CD14-positive monocyte (primary cell): ENCODE measurements around the gene SUPT5H. TPM values are rescaled to one million over a fixed set of nuclear protein-coding genes. Genes with fewer than 3 reads are reported as not detected.

ENCODE experiments used
- DNase-seq, 3 donors: peaks; one replicate each; pipeline ENCODE4 v3.0.0-alpha.2; 2011 to 2022
- H2AFZ ChIP-seq: 2 replicates; pipeline ENCODE4 v1.6.0; 2012; ENCODE audit warnings: mild to moderate bottlenecking, low read depth, low read length, inconsistent platforms; ENCODE audit not compliant: insufficient read depth, poor library complexity, severe bottlenecking
- H3K27ac ChIP-seq, 2 donors: 1 replicate in 1 of 2; 2 replicates in 1 of 2; pipeline ENCODE4 v1.5.1; 2012 to 2013; ENCODE audit warnings: low read length in 2 of 2, control low read depth in 1 of 2, inconsistent platforms in 1 of 2, low read depth in 1 of 2, mild to moderate bottlenecking in 1 of 2
- H3K27me3 ChIP-seq, 2 donors: one replicate each; pipeline versions ENCODE4 v1.6.0 to v1.6.1; 2011 to 2013; ENCODE audit warnings: low read length in 2 of 2; ENCODE audit not compliant: control insufficient read depth in 2 of 2, insufficient read depth in 2 of 2
- H3K36me3 ChIP-seq, 2 donors: replicated peaks in 1 of 2; 1 replicate in 1 of 2; 2 replicates in 1 of 2; pipeline versions ENCODE4 v1.5.1 to v1.6.1; 2012 to 2013; ENCODE audit warnings: low read length in 2 of 2, control low read depth in 1 of 2, inconsistent platforms in 1 of 2, mild to moderate bottlenecking in 1 of 2; ENCODE audit not compliant: insufficient read depth in 2 of 2, control insufficient read depth in 1 of 2
- H3K4me1 ChIP-seq, 2 donors: 1 replicate in 1 of 2; 2 replicates in 1 of 2; pipeline versions ENCODE4 v1.5.1 to v1.6.1; 2012 to 2013; ENCODE audit warnings: low read length in 2 of 2, control low read depth in 1 of 2, inconsistent platforms in 1 of 2, mild to moderate bottlenecking in 1 of 2, moderate library complexity in 1 of 2; ENCODE audit not compliant: insufficient read depth in 2 of 2, control insufficient read depth in 1 of 2
- H3K4me2 ChIP-seq: replicated peaks from 2 replicates; pipeline ENCODE3; 2012; ENCODE audit warnings: low read length, moderate library complexity, mild to moderate bottlenecking; ENCODE audit not compliant: poor library complexity, severe bottlenecking; ENCODE audit errors: extremely low read depth
- H3K4me3 ChIP-seq, 3 experiments: fragments of 200-600 bp in 1 of 3; sonication (generic) in 1 of 3; replicated peaks in 1 of 3; 1 replicate in 2 of 3; 2 replicates in 1 of 3; pipeline ENCODE4 v1.5.1; 2011 to 2013; ENCODE audit warnings: low read length in 3 of 3, mild to moderate bottlenecking in 3 of 3, control low read depth in 2 of 3, low read depth in 2 of 3, inconsistent platforms in 1 of 3, moderate library complexity in 1 of 3
- H3K79me2 ChIP-seq: 2 replicates; pipeline ENCODE4 v1.6.0; 2012; ENCODE audit warnings: mild to moderate bottlenecking, control low read depth, inconsistent platforms, low read length, moderate library complexity; ENCODE audit not compliant: insufficient read depth
- H3K9ac ChIP-seq: 2 replicates; pipeline ENCODE4 v1.6.0; 2017; ENCODE audit warnings: low read length, mild to moderate bottlenecking; ENCODE audit not compliant: insufficient read depth, poor library complexity, severe bottlenecking
- H3K9me3 ChIP-seq, 2 donors: replicated peaks in 1 of 2; 1 replicate in 1 of 2; 2 replicates in 1 of 2; pipeline versions ENCODE4 v1.5.1 to v1.6.1; 2012 to 2013; ENCODE audit warnings: low read length in 2 of 2, control low read depth in 1 of 2; ENCODE audit not compliant: control insufficient read depth in 1 of 2, insufficient read depth in 1 of 2
- H4K20me1 ChIP-seq: 2 replicates; pipeline ENCODE4 v1.6.0; 2012; ENCODE audit warnings: mild to moderate bottlenecking, low read length, control low read depth, moderate library complexity; ENCODE audit not compliant: insufficient read depth
- H3K27ac Mint-ChIP-seq, 7 donors: one replicate each; pipeline ENCODE4 v1.8.0; 2020; ENCODE audit warnings: mild to moderate bottlenecking in 7 of 7, mixed read lengths in 7 of 7, moderate library complexity in 6 of 7, inconsistent platforms in 2 of 7
- H3K27me3 Mint-ChIP-seq, 3 donors: one replicate each; pipeline ENCODE4 v1.8.0; 2021 to 2022; ENCODE audit warnings: low read depth in 3 of 3, mild to moderate bottlenecking in 3 of 3, mixed read lengths in 3 of 3, moderate library complexity in 3 of 3, inconsistent platforms in 1 of 3
- H3K36me3 Mint-ChIP-seq, 2 donors: one replicate each; pipeline ENCODE4 v1.8.0; 2020; ENCODE audit warnings: mixed read lengths in 2 of 2, inconsistent platforms in 1 of 2, mild to moderate bottlenecking in 1 of 2
- H3K4me1 Mint-ChIP-seq: one replicate; pipeline ENCODE4 v1.8.0; 2020; ENCODE audit warnings: mild to moderate bottlenecking, mixed read lengths
- H3K4me3 Mint-ChIP-seq, 2 donors: one replicate each; pipeline ENCODE4 v1.8.0; 2020; ENCODE audit warnings: mild to moderate bottlenecking in 2 of 2, mixed read lengths in 2 of 2, moderate library complexity in 1 of 2
- H3K9me3 Mint-ChIP-seq, 7 donors: one replicate each; pipeline ENCODE4 v1.8.0; 2020 to 2022; ENCODE audit warnings: mixed read lengths in 7 of 7, mild to moderate bottlenecking in 6 of 7, moderate library complexity in 6 of 7, inconsistent platforms in 2 of 7
- WGBS: methylation state at CpG from one replicate; pipeline ENCODE4 v1.1.5; 2013; ENCODE audit warnings: missing lambda C conversion rate; ENCODE audit not compliant: insufficient coverage; 5-methylcytosine and 5-hydroxymethylcytosine counted together
- intact Hi-C, 2 donors: fragments of 100-400 bp; cut with micrococcal nuclease; formaldehyde crosslinking; loops; one replicate each; pipeline versions ENCODE4 v1.15.0 to v1.15.1; 2023
- polyA plus RNA-seq, 3 donors: library from polyadenylated mRNA; depleted of rRNA in 1 of 3; unstranded in 2 of 3; stranded (reverse) in 1 of 3; fragments of 300-500 nt in 2 of 3; fragments of >200 nt in 1 of 3; fragmentation: Illumina TruSeq in 2 of 3; gene quantifications; 1 replicate in 2 of 3; 2 replicates in 1 of 3; pipeline ENCODE4 v1.2.3, GENCODE V29; 2012 to 2021
- TF ChIP-seq, protein P1 (sequence below): fragments of 200-600 bp; IDR thresholded peaks from one replicate; pipeline ENCODE4 v1.8.0; 2022; ENCODE audit warnings: antibody characterized with exemption, mild to moderate bottlenecking

SUPT5H gene
- polyA plus RNA-seq, 3 donors = 43.6 to 83.2 (median 50.7) TPM

DNA sequence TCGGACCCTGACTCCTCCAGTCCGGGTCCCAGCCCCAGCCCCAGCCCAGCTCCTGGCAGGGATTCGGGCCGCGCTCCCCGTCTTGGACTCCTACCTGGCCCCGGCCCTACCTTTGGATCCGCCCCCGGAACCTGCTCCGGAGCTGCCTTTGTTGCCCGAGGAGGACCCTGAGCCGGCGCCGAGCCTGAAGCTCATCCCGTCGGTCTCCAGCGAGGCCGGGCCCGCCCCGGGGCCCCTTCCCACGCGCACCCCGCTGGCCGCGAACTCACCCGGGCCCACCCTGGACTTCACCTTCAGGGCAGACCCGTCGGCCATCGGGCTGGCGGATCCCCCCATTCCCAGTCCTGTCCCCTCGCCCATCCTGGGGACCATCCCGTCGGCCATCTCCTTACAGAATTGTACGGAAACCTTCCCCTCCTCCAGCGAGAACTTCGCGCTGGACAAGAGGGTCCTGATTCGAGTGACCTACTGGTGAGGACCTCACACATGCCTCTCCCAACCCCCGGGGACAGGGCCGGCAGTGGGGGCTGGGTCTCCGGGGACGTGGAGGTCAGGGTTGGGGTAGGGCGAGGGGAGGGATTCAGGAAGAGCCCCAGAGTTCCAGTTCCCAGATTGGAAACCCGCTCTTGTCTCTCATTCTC, 70.3 kb downstream of the SUPT5H start:
- no peak overlapping the region for H3K4me3 ChIP-seq
- H4K20me1 ChIP-seq = no peaks in the 10 kb centered on the region
- Mint-ChIP-seq H3K27ac (no peak overlapping the region), H3K4me3 (peak overlapping the region in 1 of 2 donors; percentile 68), H3K27me3 (peaks cover 71 to 75% (median 74%) of the 10 kb centered on the region in 3 donors), H3K9me3 (peaks cover 0 to 27% (median 15%) of the 10 kb centered on the region in 7 donors), H3K4me1 (peaks cover 12% of the 10 kb centered on the region), H3K36me3 (no peaks in the 10 kb centered on the region)
- TF ChIP-seq, protein P1, sequence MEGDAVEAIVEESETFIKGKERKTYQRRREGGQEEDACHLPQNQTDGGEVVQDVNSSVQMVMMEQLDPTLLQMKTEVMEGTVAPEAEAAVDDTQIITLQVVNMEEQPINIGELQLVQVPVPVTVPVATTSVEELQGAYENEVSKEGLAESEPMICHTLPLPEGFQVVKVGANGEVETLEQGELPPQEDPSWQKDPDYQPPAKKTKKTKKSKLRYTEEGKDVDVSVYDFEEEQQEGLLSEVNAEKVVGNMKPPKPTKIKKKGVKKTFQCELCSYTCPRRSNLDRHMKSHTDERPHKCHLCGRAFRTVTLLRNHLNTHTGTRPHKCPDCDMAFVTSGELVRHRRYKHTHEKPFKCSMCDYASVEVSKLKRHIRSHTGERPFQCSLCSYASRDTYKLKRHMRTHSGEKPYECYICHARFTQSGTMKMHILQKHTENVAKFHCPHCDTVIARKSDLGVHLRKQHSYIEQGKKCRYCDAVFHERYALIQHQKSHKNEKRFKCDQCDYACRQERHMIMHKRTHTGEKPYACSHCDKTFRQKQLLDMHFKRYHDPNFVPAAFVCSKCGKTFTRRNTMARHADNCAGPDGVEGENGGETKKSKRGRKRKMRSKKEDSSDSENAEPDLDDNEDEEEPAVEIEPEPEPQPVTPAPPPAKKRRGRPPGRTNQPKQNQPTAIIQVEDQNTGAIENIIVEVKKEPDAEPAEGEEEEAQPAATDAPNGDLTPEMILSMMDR = no peak
- H3K4me2 ChIP-seq = no peak overlapping the region
- peaks cover 11 to 16% of the 10 kb centered on the region in 2 donors for H3K9me3 ChIP-seq
- 5% methylated on average over 32 of the region's 44 CpGs for WGBS
- no peak for DNase-seq
- H3K9ac ChIP-seq = no peak overlapping the region
- no peaks in the 10 kb centered on the region for H3K79me2 ChIP-seq
- no peaks in the 10 kb centered on the region for H3K36me3 ChIP-seq
- H3K4me1 ChIP-seq = peaks cover 0 to 10% of the 10 kb centered on the region in 2 donors
- peaks cover 34 to 61% of the 10 kb centered on the region in 2 donors for H3K27me3 ChIP-seq
- H3K27ac ChIP-seq = no peak overlapping the region
- peak overlapping the region; percentile 22 for H2AFZ ChIP-seq
- intact Hi-C loops = no loop called here

DNA sequence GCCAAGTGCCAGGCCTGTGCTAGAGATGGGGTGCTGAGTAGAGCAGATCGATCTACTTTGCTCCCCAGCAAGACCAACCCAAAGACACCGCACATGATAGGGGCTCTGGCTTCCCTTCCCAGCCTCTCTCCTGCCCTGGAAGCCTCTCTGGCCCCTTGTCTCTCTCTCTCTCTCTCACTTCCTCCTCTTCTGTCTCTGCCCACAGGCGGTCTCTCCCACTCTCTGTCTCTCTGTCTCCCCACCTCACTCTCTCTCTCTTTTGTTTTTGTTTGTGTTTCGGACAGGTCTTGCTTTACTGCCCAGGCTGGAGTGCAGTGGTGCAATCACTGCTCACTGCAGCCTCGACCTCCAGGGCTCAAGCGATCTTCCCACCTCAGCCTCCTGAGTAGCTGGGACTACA, 70.9 kb downstream of the SUPT5H start:
- Histone ChIP-seq H3K4me3 (no peak overlapping the region), H3K9ac (no peak overlapping the region), H3K36me3 (no peaks in the 10 kb centered on the region), H4K20me1 (no peaks in the 10 kb centered on the region), H3K9me3 (peaks cover 11 to 16% of the 10 kb centered on the region in 2 donors), H2AFZ (peak overlapping the region; percentile 22), H3K79me2 (no peaks in the 10 kb centered on the region), H3K4me1 (peaks cover 0 to 10% of the 10 kb centered on the region in 2 donors), H3K27me3 (peaks cover 34 to 61% of the 10 kb centered on the region in 2 donors), H3K4me2 (no peak overlapping the region), H3K27ac (no peak overlapping the region)
- peaks cover 71 to 75% (median 71%) of the 10 kb centered on the region in 3 donors for H3K27me3 Mint-ChIP-seq
- no peaks in the 10 kb centered on the region for H3K36me3 Mint-ChIP-seq
- no peak for DNase-seq
- peaks cover 0 to 26% (median 15%) of the 10 kb centered on the region in 7 donors for H3K9me3 Mint-ChIP-seq
- TF ChIP-seq, protein P1 = no peak
- H3K4me3 Mint-ChIP-seq = peak overlapping the region in 1 of 2 donors; percentile 68
- no peak overlapping the region for H3K27ac Mint-ChIP-seq
- H3K4me1 Mint-ChIP-seq = peaks cover 12% of the 10 kb centered on the region
- 35% methylated on average over 5 of the region's 6 CpGs for WGBS
- intact Hi-C loops = no loop called here
